WI38 (cell line): ENCODE data around the gene CHRNA4.

Source experiments
- H3K4me3 ChIP-seq: 2 replicates; pipeline ENCODE4 v1.5.1; 2011; ENCODE audit warnings: low read depth, mild to moderate bottlenecking, control low read depth, low read length
- TF ChIP-seq, protein P1 (sequence below): IDR thresholded peaks from 2 replicates; pipeline ENCODE4 v1.5.1; 2012; ENCODE audit warnings: low read depth, mild to moderate bottlenecking, control low read depth, low read length

Gene CHRNA4

GRCh38 chr20:63359937-63360849 lies 956 bp downstream of the CHRNA4 start:
- no peak overlapping the region for H3K4me3 ChIP-seq
- TF ChIP-seq, protein P1, sequence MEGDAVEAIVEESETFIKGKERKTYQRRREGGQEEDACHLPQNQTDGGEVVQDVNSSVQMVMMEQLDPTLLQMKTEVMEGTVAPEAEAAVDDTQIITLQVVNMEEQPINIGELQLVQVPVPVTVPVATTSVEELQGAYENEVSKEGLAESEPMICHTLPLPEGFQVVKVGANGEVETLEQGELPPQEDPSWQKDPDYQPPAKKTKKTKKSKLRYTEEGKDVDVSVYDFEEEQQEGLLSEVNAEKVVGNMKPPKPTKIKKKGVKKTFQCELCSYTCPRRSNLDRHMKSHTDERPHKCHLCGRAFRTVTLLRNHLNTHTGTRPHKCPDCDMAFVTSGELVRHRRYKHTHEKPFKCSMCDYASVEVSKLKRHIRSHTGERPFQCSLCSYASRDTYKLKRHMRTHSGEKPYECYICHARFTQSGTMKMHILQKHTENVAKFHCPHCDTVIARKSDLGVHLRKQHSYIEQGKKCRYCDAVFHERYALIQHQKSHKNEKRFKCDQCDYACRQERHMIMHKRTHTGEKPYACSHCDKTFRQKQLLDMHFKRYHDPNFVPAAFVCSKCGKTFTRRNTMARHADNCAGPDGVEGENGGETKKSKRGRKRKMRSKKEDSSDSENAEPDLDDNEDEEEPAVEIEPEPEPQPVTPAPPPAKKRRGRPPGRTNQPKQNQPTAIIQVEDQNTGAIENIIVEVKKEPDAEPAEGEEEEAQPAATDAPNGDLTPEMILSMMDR = no peak

DNA sequence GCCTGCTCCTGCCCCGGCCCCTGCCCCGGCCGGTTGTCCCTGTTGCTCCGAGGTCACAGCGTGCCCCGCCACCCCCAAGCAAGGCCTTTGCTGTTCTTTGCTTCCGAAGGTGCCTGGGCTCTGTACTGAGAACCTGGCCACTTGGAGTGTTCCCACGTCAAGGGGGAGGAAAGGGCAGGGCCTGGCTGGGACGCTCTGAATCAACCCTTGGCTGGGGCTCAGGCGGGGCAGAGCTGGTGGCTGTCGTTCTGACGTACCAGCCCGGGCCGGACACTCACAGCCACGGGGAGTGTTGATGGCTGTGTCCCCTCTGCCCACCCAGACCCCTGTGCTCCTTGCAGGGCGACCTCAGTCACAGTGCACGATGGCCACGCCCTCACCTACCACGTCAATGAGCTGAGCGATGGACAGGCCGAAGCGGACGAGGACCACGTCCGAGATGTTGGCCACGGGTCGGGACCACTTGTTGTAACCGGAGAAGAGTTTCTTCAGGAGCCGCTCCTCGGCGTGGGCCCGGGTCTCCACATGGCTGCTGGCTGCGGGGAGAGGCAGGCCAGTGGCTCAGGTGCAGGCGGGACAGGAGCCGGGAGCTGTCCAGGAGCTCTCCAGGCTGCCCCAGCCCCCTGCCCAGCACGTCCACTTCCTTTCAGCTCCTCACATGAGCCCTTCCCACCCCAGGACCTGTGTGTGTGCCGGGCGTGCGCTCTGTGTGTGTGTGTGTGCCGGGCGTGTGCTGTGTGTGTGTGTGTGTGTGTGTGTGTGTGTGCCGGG lies 1.8 kb downstream of the CHRNA4 start:
- TF ChIP-seq, protein P1 = no peak
- no peak overlapping the region for H3K4me3 ChIP-seq

DNA sequence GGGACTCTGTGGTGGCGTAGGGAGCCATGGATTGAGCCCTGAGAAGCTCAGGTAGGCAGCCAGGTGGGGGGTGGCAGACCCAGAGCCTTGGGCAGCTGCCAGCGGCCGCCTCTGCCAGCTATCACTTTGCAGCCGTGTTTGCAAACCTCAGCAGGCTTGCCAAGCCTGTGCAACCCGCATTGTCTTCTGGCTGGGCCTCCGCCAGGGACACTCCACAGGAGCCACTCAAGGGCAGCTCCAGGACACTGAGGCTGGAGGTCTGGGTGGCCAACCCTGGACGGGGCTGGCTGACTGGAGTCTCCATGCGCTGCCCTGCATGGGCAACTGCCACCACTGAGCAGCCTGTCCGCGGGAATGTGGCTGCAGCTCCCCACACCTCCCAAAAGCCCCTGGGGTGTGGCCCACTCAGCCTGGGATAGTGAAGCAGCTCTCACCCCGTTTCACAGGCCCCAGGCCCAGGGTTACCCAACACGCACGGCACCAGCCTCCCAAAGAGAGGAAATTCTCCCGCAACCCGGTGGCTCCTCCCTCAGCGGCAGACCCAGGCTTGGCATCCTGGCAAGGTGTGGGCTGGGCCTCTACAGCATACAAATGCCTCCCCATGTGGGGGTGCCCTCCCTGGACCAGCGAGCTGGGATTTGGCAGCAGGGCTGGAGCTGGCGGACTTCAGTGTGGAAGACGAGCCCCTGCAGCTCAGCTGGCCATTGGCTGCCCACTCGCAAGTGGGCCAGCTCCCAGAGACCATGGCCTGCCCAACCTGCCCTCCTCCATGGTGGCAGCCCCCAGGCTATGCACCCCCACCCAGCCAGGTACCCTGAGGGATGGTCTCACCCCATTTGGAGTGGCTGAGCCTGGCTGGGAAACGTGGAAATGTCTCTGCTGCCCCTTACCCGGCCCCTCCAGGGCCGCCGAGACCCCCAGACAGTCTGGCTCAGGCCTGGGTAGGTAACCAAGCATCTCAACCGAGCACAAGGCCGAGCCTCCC lies 2.9 kb downstream of the CHRNA4 start:
- no peak overlapping the region for H3K4me3 ChIP-seq
- TF ChIP-seq, protein P1 = no peak

GRCh38 chr20:63356931-63357879 lies 3.9 kb downstream of the CHRNA4 start:
- no peak overlapping the region for H3K4me3 ChIP-seq
- TF ChIP-seq, protein P1 = no peak

GRCh38 chr20:63356511-63356910 lies 4.6 kb downstream of the CHRNA4 start:
- TF ChIP-seq, protein P1 = no peak
- H3K4me3 ChIP-seq = no peak overlapping the region

GRCh38 chr20:63355781-63356295 lies 5.3 kb downstream of the CHRNA4 start:
- TF ChIP-seq, protein P1 = no peak
- no peak overlapping the region for H3K4me3 ChIP-seq
